D341Med (cell line): Measurements from ENCODE around the gene FXYD7.
"Not testable (repeated sequence)": the region's sequence is repeated elsewhere in the genome, so short reads cannot be mapped to it uniquely, and the experiment has no call there.

ENCODE experiments used
- DNase-seq: peaks from one replicate; pipeline ENCODE4 v3.0.0; 2012; ENCODE audit warnings: low spot score

The FXYD7 gene

DNA sequence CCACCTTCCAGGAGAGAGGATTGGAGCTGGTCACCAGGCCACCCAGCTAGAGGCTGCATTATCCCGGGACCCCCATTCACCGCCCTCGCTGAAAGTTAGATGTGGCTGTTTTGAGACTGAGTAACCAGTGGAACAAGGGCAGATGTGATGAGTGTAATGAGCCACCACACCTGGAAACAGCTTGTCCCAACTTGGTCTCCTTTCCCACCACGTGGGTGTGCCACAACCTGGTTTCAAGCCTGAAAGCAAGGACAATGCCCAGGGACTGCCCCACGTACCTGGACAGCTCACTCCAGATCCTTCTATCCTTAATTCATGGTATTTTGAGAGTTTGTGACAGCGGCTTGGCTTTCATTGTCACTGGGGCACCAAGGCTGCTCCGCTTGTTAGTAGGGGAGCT lies 15.2 kb upstream of the FXYD7 start:
- DNase-seq = no peak

GRCh38 chr19:35128398-35129057 lies 14.5 kb upstream of the FXYD7 start:
- no peak for DNase-seq

- not testable (repeated sequence) for DNase-seq
These were observed 13.3 kb upstream of the FXYD7 start for GRCh38 chr19:35129724-35130274.

GRCh38 chr19:35130761-35131720 lies 12.0 kb upstream of the FXYD7 start:
- no peak for DNase-seq

- no peak for DNase-seq
These were observed 10.8 kb upstream of the FXYD7 start for GRCh38 chr19:35132254-35132653.

- DNase-seq = no peak
These were observed 9.2 kb upstream of the FXYD7 start for GRCh38 chr19:35133826-35134225.

- no peak for DNase-seq
These were observed 8.3 kb upstream of the FXYD7 start, which contains the start of gene LGI4 for GRCh38 chr19:35134601-35135242. Gene LGI4, minus strand, starts transcription at chr19:35135059. Its CDS starts 379 bp downstream, at chr19:35134680.

- peak; percentile 89 for DNase-seq
These were observed 7.6 kb upstream of the FXYD7 start for GRCh38 chr19:35135389-35135909.

DNA sequence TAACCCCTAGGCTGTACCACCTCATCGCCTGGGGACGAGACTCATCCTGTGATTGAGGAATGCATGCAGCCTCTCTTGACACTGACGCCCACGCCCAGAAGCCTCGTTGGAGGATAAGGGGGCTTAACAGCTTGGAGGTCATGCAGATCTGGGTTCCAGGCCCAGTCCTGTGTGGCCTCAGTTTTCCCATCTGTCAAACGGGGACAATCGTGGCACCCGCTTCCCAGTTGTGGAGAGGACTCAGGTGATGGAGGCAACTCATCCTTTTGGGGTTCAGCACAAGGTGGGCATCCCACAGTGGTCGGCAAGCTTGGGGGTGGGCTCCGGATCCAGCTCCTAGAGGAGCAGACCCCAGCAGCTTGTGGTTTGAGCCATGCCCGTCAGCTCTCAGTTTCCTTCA lies 6.8 kb upstream of the FXYD7 start:
- no peak for DNase-seq

GRCh38 chr19:35136977-35137702 lies 5.9 kb upstream of the FXYD7 start:
- DNase-seq = no peak

- no peak for DNase-seq
These were observed 4.7 kb upstream of the FXYD7 start, which contains the start of gene FXYD1 for GRCh38 chr19:35138305-35138892. Gene FXYD1, plus strand, starts transcription at chr19:35138824. Its CDS starts 1,256 bp downstream, at chr19:35140080.

DNA sequence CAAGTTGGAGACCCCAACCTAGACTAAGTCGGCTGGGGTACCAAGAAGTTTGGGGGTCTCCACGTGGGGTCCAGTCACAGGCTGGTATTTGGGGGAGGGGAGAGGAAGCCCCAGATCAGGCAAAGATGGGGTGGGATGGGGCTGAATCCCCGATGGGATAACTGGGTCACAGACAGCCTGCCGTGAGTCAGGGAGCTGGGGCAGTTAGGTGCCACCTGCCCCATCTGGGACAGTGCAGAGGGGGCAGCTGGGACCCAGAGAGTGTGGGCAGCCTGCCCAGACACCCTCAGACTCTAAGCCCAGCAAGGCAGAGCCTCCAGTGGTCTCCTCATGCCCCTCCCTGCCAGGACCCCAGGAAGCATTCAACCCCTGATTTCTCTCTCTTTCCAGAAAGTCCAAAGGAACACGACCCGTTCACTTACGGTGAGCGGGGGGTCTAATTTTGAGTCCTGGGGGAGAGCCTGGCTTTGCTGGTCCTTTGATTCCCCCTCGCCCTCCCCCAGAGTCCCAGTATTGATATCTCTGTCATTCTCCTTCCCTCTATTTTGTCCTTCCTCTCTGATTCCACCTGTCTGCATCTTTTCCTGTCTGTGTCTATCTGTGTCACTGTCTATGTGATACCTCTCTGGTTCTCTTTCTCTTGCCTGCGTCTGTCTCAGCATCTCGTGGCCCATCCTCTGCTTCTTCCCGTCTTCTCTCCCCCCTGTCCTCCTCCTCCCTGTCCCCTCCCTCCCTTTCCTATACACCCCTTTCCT lies 2.7 kb upstream of the FXYD7 start:
- DNase-seq = no peak

DNA sequence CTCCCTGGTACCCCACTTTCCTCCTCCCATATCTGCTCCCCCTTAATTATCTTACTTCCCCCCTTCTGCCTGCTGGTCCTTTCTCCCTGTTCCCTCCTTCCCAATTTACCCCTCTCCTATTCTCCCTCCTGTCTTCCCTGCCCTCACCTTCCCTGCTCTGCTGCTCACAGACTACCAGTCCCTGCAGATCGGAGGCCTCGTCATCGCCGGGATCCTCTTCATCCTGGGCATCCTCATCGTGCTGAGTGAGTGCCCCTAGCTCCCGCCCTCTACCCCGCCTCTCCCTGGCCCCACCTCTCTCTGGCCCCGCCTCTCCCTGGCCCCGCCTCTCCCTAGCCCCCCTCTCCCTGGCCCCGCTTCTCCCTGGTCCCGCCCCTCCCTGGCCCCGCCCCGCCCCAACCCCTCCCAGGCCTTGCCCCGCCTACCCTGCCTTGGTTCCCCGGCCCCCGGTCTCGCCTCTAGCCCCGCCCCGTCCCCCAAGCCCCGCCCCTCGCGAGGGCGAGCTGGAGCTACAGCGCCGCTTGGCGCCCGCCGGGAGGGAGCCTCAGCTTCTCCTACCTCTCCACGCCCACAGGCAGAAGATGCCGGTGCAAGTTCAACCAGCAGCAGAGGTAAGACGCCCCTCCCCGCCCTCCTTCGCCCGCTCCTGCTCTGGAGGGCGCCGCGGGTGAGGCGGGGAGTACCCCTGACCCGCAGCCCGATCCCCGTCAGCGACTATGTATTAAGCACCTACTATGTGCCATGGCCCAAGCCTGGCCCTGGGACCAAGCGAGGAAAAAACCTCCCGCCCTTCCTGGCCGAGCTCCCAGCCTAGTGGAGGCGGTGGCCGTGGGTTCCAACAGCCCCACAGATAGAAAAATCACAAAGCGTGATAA lies 1.9 kb upstream of the FXYD7 start:
- peak; percentile 97 for DNase-seq

DNA sequence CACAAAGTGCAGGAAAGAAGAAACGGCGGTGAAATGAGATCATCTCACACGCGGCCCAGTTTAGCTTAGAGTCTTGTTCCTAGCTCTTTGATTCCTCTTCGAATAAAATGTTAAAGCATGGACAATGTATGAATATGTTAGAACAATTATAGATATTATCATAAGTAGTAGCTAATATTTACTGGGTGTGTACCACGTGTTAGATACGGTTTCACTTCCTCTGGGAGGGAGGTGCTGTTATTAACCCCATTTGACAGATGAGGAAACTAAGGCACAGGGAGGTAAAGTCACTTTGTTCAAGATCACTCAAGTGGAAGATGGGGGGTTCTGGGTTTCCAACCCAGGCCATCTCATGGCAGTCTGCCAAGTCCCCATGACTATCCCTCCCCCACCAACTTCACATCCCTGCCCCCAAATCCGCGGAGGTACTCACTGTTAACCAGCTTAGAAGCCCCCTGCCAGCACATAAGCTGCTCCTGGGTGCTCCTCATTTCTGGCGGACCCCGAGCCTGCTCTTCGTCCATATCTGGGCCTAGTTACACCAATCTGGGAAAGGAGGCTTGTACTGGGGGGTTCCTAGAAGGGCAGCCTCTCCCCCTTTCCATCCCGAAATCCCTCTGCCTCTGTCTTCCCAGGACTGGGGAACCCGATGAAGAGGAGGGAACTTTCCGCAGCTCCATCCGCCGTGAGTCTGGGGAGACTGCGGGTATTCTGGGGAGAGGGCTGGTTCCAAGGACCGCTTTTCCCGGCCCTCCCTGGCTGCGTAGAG lies 1.0 kb upstream of the FXYD7 start:
- no peak for DNase-seq

GRCh38 chr19:35142606-35143230 lies 337 bp upstream of the FXYD7 start:
- DNase-seq = peak; percentile 76

- no peak for DNase-seq
These were observed 763 bp downstream of the FXYD7 start for GRCh38 chr19:35143818-35144217.

DNA sequence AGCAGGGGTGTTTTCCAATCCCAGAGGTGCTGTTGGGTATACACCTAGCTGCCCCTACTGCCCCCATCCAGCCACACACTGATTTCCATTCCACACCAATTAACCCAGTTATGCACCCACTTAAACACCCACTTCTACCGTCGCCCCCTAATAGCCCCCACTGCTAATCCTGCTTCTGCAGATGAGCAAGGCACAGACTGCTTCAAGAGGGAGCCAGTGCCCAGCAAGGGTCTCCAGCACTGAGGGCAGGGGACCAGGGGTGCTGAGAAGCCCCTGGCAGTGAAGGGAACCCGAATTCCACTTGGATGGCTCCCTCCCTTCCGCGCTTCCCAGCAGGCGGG lies 1.2 kb downstream of the FXYD7 start:
- no peak for DNase-seq
